Large intestine (tissue), 3 donors: Measurements from ENCODE around the gene ABR. TPM values are rescaled to one million over a fixed set of nuclear protein-coding genes. Genes with fewer than 3 reads are reported as not detected.
"Not testable (repeated sequence)": the region's sequence is repeated elsewhere in the genome, so short reads cannot be mapped to it uniquely, and the experiment has no call there.

Experiments
- DNase-seq, 2 donors: peaks; one replicate each; pipeline versions ENCODE4 v3.0.0 to v3.0.0-alpha.2; 2013
- H3K27ac ChIP-seq: one replicate; pipeline ENCODE4 v1.5.1; 2013; ENCODE audit warnings: low read length
- H3K27me3 ChIP-seq: 2 replicates; pipeline ENCODE4 v1.6.1; 2013; ENCODE audit warnings: low read length; ENCODE audit not compliant: control insufficient read depth, insufficient read depth
- H3K36me3 ChIP-seq: 2 replicates; pipeline ENCODE4 v1.6.1; 2013; ENCODE audit warnings: low read length; ENCODE audit not compliant: control insufficient read depth, insufficient read depth
- H3K4me1 ChIP-seq: one replicate; pipeline ENCODE4 v1.6.1; 2013; ENCODE audit warnings: low read length; ENCODE audit not compliant: control insufficient read depth, insufficient read depth
- H3K4me3 ChIP-seq: one replicate; pipeline ENCODE4 v1.5.1; 2013; ENCODE audit warnings: low read length
- H3K9me3 ChIP-seq: one replicate; pipeline ENCODE4 v1.6.1; 2013; ENCODE audit warnings: mild to moderate bottlenecking, low read depth, low read length, moderate library complexity; ENCODE audit not compliant: control insufficient read depth
- WGBS: methylation state at CpG from one replicate; pipeline ENCODE4 v1.1.5; 2013; ENCODE audit warnings: low lambda C conversion rate; ENCODE audit not compliant: insufficient coverage; 5-methylcytosine and 5-hydroxymethylcytosine counted together
- polyA plus RNA-seq: library from polyadenylated mRNA; unstranded; fragments of 120-200 nt; gene quantifications from one replicate; pipeline ENCODE4 v1.2.1, GENCODE V29; 2013

Gene ABR
- polyA plus RNA-seq, 1 donor = 125 TPM

- Histone ChIP-seq H3K36me3 (peaks cover 11% of the 10 kb centered on the region), H3K4me3 (peak overlapping the region; percentile 78), H3K9me3 (no peaks in the 10 kb centered on the region), H3K27me3 (no peaks in the 10 kb centered on the region), H3K27ac (peak overlapping the region; percentile 94), H3K4me1 (peaks cover 51% of the 10 kb centered on the region)
- peak; percentile 48 to 83 for DNase-seq
- WGBS = no CpG with 5 or more reads among the region's 103 CpGs
These were observed 70.8 kb downstream of the ABR start for GRCh38 chr17:1108765-1109605.

- Histone ChIP-seq H3K4me3 (peak overlapping the region; percentile 75), H3K4me1 (peaks cover 52% of the 10 kb centered on the region), H3K27ac (peak overlapping the region; percentile 91), H3K36me3 (peaks cover 13% of the 10 kb centered on the region), H3K9me3 (no peaks in the 10 kb centered on the region), H3K27me3 (no peaks in the 10 kb centered on the region)
- peak in 1 of 2 donors; percentile 39 for DNase-seq
- no CpG with 5 or more reads among the region's 16 CpGs for WGBS
These were observed 71.4 kb downstream of the ABR start for GRCh38 chr17:1108478-1108764.

GRCh38 chr17:1107777-1108477 is 71.9 kb downstream of the ABR start:
- WGBS = no CpG with 5 or more reads among the region's 24 CpGs
- H3K36me3 ChIP-seq = peaks cover 13% of the 10 kb centered on the region
- H3K4me1 ChIP-seq = peaks cover 52% of the 10 kb centered on the region
- peak overlapping the region; percentile 75 for H3K4me3 ChIP-seq
- peak overlapping the region; percentile 91 for H3K27ac ChIP-seq
- H3K9me3 ChIP-seq = no peaks in the 10 kb centered on the region
- no peaks in the 10 kb centered on the region for H3K27me3 ChIP-seq
- DNase-seq = peak in 1 of 2 donors; percentile 52

GRCh38 chr17:1107083-1107776 is 72.6 kb downstream of the ABR start:
- Histone ChIP-seq H3K4me1 (peaks cover 51% of the 10 kb centered on the region), H3K4me3 (peak overlapping the region; percentile 75), H3K9me3 (no peaks in the 10 kb centered on the region), H3K36me3 (peaks cover 13% of the 10 kb centered on the region), H3K27me3 (no peaks in the 10 kb centered on the region), H3K27ac (peak overlapping the region; percentile 91)
- DNase-seq = no peak
- no CpG with 5 or more reads among the region's 20 CpGs for whole genome bisulfite sequencing

- no peak overlapping the region for H3K27ac ChIP-seq
- no peaks in the 10 kb centered on the region for H3K9me3 ChIP-seq
- whole genome bisulfite sequencing = no CpG with 5 or more reads among the region's 8 CpGs
- DNase-seq = no peak
- no peaks in the 10 kb centered on the region for H3K27me3 ChIP-seq
- no peak overlapping the region for H3K4me3 ChIP-seq
- H3K36me3 ChIP-seq = peaks cover 31% of the 10 kb centered on the region
- peaks cover 30% of the 10 kb centered on the region for H3K4me1 ChIP-seq
These were observed 75.6 kb downstream of the ABR start for GRCh38 chr17:1104222-1104621.

- H3K9me3 ChIP-seq = no peaks in the 10 kb centered on the region
- H3K27me3 ChIP-seq = no peaks in the 10 kb centered on the region
- H3K27ac ChIP-seq = no peak overlapping the region
- peaks cover 30% of the 10 kb centered on the region for H3K4me1 ChIP-seq
- no peak for DNase-seq
- WGBS = 86% methylated on average over 3 of the region's 11 CpGs
- no peak overlapping the region for H3K4me3 ChIP-seq
- peaks cover 41% of the 10 kb centered on the region for H3K36me3 ChIP-seq
These were observed 79.4 kb downstream of the ABR start for GRCh38 chr17:1100382-1100781.

- peak overlapping the region; percentile 0 for H3K27ac ChIP-seq
- no peak for DNase-seq
These were observed 80.5 kb downstream of the ABR start for GRCh38 chr17:1099242-1099641.

GRCh38 chr17:1097972-1098744 is 81.6 kb downstream of the ABR start:
- H3K27ac ChIP-seq = peak overlapping the region; percentile 78
- WGBS = no CpG with 5 or more reads among the region's 19 CpGs

More at GRCh38 chr17:1099242-1099641, 80.5 kb downstream of the ABR start:
- H3K4me3 ChIP-seq = no peak overlapping the region
- no CpG with 5 or more reads among the region's 9 CpGs for WGBS
- no peaks in the 10 kb centered on the region for H3K9me3 ChIP-seq
- H3K4me1 ChIP-seq = peaks cover 26% of the 10 kb centered on the region
- no peaks in the 10 kb centered on the region for H3K27me3 ChIP-seq
- H3K36me3 ChIP-seq = peaks cover 47% of the 10 kb centered on the region

GRCh38 chr17:1096215-1096614 is 83.6 kb downstream of the ABR start:
- peaks cover 65% of the 10 kb centered on the region for H3K36me3 ChIP-seq
- peaks cover 23% of the 10 kb centered on the region for H3K4me1 ChIP-seq

More at GRCh38 chr17:1097972-1098744, 81.6 kb downstream of the ABR start:
- DNase-seq = peak; percentile 70 to 85
- Histone ChIP-seq H3K4me1 (peaks cover 23% of the 10 kb centered on the region), H3K36me3 (peaks cover 54% of the 10 kb centered on the region)
- not testable (repeated sequence) for H3K9me3 ChIP-seq, H3K4me3 ChIP-seq, H3K27me3 ChIP-seq

GRCh38 chr17:1095853-1096173 is 84.0 kb downstream of the ABR start:
- peak overlapping the region; percentile 73 for H3K27ac ChIP-seq
- H3K9me3 ChIP-seq = no peaks in the 10 kb centered on the region
- no peaks in the 10 kb centered on the region for H3K27me3 ChIP-seq
- peaks cover 69% of the 10 kb centered on the region for H3K36me3 ChIP-seq
- WGBS = 40% methylated on average over 1 of the region's 8 CpGs
- H3K4me1 ChIP-seq = peaks cover 23% of the 10 kb centered on the region
- DNase-seq = no peak
- no peak overlapping the region for H3K4me3 ChIP-seq

More at GRCh38 chr17:1096215-1096614, 83.6 kb downstream of the ABR start:
- WGBS = no CpG with 5 or more reads among the region's 9 CpGs
- peak overlapping the region; percentile 73 for H3K27ac ChIP-seq
- no peaks in the 10 kb centered on the region for H3K9me3 ChIP-seq
- H3K27me3 ChIP-seq = no peaks in the 10 kb centered on the region
- no peak overlapping the region for H3K4me3 ChIP-seq
- peak in 1 of 2 donors; percentile 34 for DNase-seq
